H1 (cell line): Measurements from ENCODE around the gene SOHLH1. TPM values are rescaled to one million over a fixed set of nuclear protein-coding genes. Genes with fewer than 3 reads are reported as not detected.

Experiments
- GABPA ChIP-seq: IDR thresholded peaks from 2 replicates; pipeline ENCODE4 v1.6.1; 2011; ENCODE audit warnings: mild to moderate bottlenecking, low read length, moderate library complexity, borderline replicate concordance; ENCODE audit not compliant: insufficient read depth
- SIRT6 ChIP-seq: IDR thresholded peaks from one replicate; pipeline ENCODE4 v1.7.1; 2012; ENCODE audit warnings: low read length, inconsistent platforms
- TBP ChIP-seq: IDR thresholded peaks from 2 replicates; pipeline ENCODE4 v1.6.1; 2011; ENCODE audit warnings: low read depth, low read length, improper control_type of control experiment
- polyA plus RNA-seq, 7 experiments: library from polyadenylated mRNA; depleted of rRNA in 3 of 7; stranded (reverse) in 5 of 7; unstranded in 2 of 7; fragments of >200 nt in 5 of 7; fragments of 200-250 nt in 2 of 7; gene quantifications; 1 replicate in 5 of 7; 2 replicates in 1 of 7; 4 replicates in 1 of 7; pipeline versions ENCODE4 v1.2.1 to v1.2.3, GENCODE V29; 2011 to 2013; ENCODE audit warnings: missing spikeins in 2 of 7, mixed read lengths in 2 of 7
- total RNA-seq: library from RNA; stranded (reverse); fragmentation: NEBNext Ultra II Directional; extraction: Animal tissue kit (Norgen Biotek cat#: 25700); gene quantifications from 2 replicates; pipeline ENCODE4 v1.2.1, GENCODE V29; 2021
- TF ChIP-seq, protein P1 (sequence below): fragments of 300-600 bp; sonication (generic); IDR thresholded peaks from 2 replicates; pipeline ENCODE4 v1.7.1; 2012; ENCODE audit warnings: low read length, moderate library complexity, mild to moderate bottlenecking, inconsistent platforms; ENCODE audit not compliant: insufficient replicate concordance
- TF ChIP-seq, protein P2 (sequence below): IDR thresholded peaks from 2 replicates; pipeline ENCODE4 v1.6.1; 2012; ENCODE audit warnings: low read length, inconsistent platforms

SOHLH1 gene
- total and polyA plus RNA-seq, 2 of the 8 experiments (the other 6 are each of a cell fraction or from before 2014, with no cell fraction given), result 0.11 TPM; not detected in 1

- TF ChIP-seq, protein P1, sequence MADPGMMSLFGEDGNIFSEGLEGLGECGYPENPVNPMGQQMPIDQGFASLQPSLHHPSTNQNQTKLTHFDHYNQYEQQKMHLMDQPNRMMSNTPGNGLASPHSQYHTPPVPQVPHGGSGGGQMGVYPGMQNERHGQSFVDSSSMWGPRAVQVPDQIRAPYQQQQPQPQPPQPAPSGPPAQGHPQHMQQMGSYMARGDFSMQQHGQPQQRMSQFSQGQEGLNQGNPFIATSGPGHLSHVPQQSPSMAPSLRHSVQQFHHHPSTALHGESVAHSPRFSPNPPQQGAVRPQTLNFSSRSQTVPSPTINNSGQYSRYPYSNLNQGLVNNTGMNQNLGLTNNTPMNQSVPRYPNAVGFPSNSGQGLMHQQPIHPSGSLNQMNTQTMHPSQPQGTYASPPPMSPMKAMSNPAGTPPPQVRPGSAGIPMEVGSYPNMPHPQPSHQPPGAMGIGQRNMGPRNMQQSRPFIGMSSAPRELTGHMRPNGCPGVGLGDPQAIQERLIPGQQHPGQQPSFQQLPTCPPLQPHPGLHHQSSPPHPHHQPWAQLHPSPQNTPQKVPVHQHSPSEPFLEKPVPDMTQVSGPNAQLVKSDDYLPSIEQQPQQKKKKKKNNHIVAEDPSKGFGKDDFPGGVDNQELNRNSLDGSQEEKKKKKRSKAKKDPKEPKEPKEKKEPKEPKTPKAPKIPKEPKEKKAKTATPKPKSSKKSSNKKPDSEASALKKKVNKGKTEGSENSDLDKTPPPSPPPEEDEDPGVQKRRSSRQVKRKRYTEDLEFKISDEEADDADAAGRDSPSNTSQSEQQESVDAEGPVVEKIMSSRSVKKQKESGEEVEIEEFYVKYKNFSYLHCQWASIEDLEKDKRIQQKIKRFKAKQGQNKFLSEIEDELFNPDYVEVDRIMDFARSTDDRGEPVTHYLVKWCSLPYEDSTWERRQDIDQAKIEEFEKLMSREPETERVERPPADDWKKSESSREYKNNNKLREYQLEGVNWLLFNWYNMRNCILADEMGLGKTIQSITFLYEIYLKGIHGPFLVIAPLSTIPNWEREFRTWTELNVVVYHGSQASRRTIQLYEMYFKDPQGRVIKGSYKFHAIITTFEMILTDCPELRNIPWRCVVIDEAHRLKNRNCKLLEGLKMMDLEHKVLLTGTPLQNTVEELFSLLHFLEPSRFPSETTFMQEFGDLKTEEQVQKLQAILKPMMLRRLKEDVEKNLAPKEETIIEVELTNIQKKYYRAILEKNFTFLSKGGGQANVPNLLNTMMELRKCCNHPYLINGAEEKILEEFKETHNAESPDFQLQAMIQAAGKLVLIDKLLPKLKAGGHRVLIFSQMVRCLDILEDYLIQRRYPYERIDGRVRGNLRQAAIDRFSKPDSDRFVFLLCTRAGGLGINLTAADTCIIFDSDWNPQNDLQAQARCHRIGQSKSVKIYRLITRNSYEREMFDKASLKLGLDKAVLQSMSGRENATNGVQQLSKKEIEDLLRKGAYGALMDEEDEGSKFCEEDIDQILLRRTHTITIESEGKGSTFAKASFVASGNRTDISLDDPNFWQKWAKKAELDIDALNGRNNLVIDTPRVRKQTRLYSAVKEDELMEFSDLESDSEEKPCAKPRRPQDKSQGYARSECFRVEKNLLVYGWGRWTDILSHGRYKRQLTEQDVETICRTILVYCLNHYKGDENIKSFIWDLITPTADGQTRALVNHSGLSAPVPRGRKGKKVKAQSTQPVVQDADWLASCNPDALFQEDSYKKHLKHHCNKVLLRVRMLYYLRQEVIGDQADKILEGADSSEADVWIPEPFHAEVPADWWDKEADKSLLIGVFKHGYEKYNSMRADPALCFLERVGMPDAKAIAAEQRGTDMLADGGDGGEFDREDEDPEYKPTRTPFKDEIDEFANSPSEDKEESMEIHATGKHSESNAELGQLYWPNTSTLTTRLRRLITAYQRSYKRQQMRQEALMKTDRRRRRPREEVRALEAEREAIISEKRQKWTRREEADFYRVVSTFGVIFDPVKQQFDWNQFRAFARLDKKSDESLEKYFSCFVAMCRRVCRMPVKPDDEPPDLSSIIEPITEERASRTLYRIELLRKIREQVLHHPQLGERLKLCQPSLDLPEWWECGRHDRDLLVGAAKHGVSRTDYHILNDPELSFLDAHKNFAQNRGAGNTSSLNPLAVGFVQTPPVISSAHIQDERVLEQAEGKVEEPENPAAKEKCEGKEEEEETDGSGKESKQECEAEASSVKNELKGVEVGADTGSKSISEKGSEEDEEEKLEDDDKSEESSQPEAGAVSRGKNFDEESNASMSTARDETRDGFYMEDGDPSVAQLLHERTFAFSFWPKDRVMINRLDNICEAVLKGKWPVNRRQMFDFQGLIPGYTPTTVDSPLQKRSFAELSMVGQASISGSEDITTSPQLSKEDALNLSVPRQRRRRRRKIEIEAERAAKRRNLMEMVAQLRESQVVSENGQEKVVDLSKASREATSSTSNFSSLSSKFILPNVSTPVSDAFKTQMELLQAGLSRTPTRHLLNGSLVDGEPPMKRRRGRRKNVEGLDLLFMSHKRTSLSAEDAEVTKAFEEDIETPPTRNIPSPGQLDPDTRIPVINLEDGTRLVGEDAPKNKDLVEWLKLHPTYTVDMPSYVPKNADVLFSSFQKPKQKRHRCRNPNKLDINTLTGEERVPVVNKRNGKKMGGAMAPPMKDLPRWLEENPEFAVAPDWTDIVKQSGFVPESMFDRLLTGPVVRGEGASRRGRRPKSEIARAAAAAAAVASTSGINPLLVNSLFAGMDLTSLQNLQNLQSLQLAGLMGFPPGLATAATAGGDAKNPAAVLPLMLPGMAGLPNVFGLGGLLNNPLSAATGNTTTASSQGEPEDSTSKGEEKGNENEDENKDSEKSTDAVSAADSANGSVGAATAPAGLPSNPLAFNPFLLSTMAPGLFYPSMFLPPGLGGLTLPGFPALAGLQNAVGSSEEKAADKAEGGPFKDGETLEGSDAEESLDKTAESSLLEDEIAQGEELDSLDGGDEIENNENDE, result no peak
- no peak for TF ChIP-seq SIRT6
- TF ChIP-seq, protein P2, sequence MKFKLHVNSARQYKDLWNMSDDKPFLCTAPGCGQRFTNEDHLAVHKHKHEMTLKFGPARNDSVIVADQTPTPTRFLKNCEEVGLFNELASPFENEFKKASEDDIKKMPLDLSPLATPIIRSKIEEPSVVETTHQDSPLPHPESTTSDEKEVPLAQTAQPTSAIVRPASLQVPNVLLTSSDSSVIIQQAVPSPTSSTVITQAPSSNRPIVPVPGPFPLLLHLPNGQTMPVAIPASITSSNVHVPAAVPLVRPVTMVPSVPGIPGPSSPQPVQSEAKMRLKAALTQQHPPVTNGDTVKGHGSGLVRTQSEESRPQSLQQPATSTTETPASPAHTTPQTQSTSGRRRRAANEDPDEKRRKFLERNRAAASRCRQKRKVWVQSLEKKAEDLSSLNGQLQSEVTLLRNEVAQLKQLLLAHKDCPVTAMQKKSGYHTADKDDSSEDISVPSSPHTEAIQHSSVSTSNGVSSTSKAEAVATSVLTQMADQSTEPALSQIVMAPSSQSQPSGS, result no peak
- TF ChIP-seq TBP, result no peak
- no peak for TF ChIP-seq GABPA
These were observed 15.8 kb downstream of the SOHLH1 start (continued) for GRCh38 chr9:135683401-135684034.
